ENCODE data around the gene SIRT6. TPM values are rescaled to one million over a fixed set of nuclear protein-coding genes. Genes with fewer than 3 reads are reported as not detected.

Gene SIRT6
- total and polyA plus RNA-seq, 10 of the 15 experiments (the other 5 are each of a cell fraction or from before 2014, with no cell fraction given) = 1.3 to 49.6 (median 24.2) TPM

DNA sequence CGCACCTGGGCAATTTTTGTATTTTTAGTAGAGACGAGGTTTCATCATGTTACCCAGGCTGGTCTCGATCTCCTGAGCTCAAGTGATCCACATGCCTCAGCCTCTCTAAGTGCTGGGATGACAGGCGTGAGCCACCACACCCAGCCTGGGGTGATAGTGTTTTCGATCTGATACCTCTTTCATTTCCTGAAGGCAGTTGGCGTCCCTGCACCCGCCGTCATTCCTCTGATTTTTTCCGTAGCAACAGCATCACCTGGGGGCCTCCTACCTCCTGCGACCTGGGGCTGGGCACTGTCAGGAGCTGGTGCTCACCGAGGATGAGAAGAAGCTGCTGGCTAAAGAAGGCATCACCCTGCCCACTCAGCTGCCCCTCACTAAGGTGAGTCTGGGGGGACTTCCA is 18.1 kb downstream of the SIRT6 start (continued):
- TF ChIP-seq SPI1 (IDR thresholded peaks at IDR 0.05; ENCODE audit: borderline replicate concordance, insufficient read depth, low read depth, low read length) = no peak
- no peak for TF ChIP-seq BMI1 (IDR thresholded peaks at IDR 0.05; ENCODE audit: borderline replicate concordance)
- TF ChIP-seq RUNX3 (IDR thresholded peaks at IDR 0.05; ENCODE audit: low read length) = no peak
- TF ChIP-seq IKZF2 (IDR thresholded peaks at IDR 0.05) = no peak
- TF ChIP-seq, protein P1, sequence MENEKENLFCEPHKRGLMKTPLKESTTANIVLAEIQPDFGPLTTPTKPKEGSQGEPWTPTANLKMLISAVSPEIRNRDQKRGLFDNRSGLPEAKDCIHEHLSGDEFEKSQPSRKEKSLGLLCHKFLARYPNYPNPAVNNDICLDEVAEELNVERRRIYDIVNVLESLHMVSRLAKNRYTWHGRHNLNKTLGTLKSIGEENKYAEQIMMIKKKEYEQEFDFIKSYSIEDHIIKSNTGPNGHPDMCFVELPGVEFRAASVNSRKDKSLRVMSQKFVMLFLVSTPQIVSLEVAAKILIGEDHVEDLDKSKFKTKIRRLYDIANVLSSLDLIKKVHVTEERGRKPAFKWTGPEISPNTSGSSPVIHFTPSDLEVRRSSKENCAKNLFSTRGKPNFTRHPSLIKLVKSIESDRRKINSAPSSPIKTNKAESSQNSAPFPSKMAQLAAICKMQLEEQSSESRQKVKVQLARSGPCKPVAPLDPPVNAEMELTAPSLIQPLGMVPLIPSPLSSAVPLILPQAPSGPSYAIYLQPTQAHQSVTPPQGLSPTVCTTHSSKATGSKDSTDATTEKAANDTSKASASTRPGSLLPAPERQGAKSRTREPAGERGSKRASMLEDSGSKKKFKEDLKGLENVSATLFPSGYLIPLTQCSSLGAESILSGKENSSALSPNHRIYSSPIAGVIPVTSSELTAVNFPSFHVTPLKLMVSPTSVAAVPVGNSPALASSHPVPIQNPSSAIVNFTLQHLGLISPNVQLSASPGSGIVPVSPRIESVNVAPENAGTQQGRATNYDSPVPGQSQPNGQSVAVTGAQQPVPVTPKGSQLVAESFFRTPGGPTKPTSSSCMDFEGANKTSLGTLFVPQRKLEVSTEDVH (IDR thresholded peaks at IDR 0.05; ENCODE audit: low read depth, partially characterized antibody) = no peak
- TF ChIP-seq, protein P2, sequence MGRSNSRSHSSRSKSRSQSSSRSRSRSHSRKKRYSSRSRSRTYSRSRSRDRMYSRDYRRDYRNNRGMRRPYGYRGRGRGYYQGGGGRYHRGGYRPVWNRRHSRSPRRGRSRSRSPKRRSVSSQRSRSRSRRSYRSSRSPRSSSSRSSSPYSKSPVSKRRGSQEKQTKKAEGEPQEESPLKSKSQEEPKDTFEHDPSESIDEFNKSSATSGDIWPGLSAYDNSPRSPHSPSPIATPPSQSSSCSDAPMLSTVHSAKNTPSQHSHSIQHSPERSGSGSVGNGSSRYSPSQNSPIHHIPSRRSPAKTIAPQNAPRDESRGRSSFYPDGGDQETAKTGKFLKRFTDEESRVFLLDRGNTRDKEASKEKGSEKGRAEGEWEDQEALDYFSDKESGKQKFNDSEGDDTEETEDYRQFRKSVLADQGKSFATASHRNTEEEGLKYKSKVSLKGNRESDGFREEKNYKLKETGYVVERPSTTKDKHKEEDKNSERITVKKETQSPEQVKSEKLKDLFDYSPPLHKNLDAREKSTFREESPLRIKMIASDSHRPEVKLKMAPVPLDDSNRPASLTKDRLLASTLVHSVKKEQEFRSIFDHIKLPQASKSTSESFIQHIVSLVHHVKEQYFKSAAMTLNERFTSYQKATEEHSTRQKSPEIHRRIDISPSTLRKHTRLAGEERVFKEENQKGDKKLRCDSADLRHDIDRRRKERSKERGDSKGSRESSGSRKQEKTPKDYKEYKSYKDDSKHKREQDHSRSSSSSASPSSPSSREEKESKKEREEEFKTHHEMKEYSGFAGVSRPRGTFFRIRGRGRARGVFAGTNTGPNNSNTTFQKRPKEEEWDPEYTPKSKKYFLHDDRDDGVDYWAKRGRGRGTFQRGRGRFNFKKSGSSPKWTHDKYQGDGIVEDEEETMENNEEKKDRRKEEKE (IDR thresholded peaks at IDR 0.05) = no peak
- TF ChIP-seq TCF3 (IDR thresholded peaks at IDR 0.05; ENCODE audit: borderline replicate concordance, insufficient read depth, low read depth, low read length) = no peak
- TF ChIP-seq, protein P3, sequence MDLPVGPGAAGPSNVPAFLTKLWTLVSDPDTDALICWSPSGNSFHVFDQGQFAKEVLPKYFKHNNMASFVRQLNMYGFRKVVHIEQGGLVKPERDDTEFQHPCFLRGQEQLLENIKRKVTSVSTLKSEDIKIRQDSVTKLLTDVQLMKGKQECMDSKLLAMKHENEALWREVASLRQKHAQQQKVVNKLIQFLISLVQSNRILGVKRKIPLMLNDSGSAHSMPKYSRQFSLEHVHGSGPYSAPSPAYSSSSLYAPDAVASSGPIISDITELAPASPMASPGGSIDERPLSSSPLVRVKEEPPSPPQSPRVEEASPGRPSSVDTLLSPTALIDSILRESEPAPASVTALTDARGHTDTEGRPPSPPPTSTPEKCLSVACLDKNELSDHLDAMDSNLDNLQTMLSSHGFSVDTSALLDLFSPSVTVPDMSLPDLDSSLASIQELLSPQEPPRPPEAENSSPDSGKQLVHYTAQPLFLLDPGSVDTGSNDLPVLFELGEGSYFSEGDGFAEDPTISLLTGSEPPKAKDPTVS (IDR thresholded peaks at IDR 0.05; ENCODE audit: low read depth, low read length) = no peak
